Stromal cell of bone marrow (primary cell): ENCODE measurements around the gene UMAD1.

Source experiments
- DNase-seq: peaks from one replicate; pipeline ENCODE4 v3.0.0-alpha.2; 2012; ENCODE audit warnings: low read depth

Gene UMAD1

GRCh38 chr7:7764520-7765396 lies 124.2 kb downstream of the UMAD1 start:
- no peak for DNase-seq

GRCh38 chr7:7765422-7765821 lies 124.9 kb downstream of the UMAD1 start:
- DNase-seq: no peak

- DNase-seq: no peak
Measured at GRCh38 chr7:7766671-7767070, 126.1 kb downstream of the UMAD1 start.

GRCh38 chr7:7768977-7769709 lies 128.6 kb downstream of the UMAD1 start:
- no peak for DNase-seq

GRCh38 chr7:7769710-7770627 lies 129.4 kb downstream of the UMAD1 start:
- no peak for DNase-seq

- DNase-seq: no peak
Measured at GRCh38 chr7:7771452-7771851, 130.9 kb downstream of the UMAD1 start.

- DNase-seq: no peak
Measured at GRCh38 chr7:7772397-7772821, 131.9 kb downstream of the UMAD1 start.

GRCh38 chr7:7773334-7774309 lies 133.1 kb downstream of the UMAD1 start:
- DNase-seq: no peak

- no peak for DNase-seq
Measured at GRCh38 chr7:7779888-7780287, 139.3 kb downstream of the UMAD1 start.

GRCh38 chr7:7783001-7783400 lies 142.4 kb downstream of the UMAD1 start:
- no peak for DNase-seq

- no peak for DNase-seq
Measured at GRCh38 chr7:7785344-7785973, 144.9 kb downstream of the UMAD1 start.

- DNase-seq: no peak
Measured at GRCh38 chr7:7786595-7786994, 146.0 kb downstream of the UMAD1 start.

GRCh38 chr7:7789551-7789988 lies 149.0 kb downstream of the UMAD1 start:
- DNase-seq: no peak

- no peak for DNase-seq
Measured at GRCh38 chr7:7790041-7790741, 149.6 kb downstream of the UMAD1 start.

- no peak for DNase-seq
Measured at GRCh38 chr7:7791523-7791922, 151.0 kb downstream of the UMAD1 start.

GRCh38 chr7:7792056-7792455 lies 151.5 kb downstream of the UMAD1 start:
- DNase-seq: no peak

GRCh38 chr7:7793249-7793648 lies 152.7 kb downstream of the UMAD1 start:
- DNase-seq: no peak

GRCh38 chr7:7793921-7794320 lies 153.4 kb downstream of the UMAD1 start:
- DNase-seq: no peak

- DNase-seq: no peak
Measured at GRCh38 chr7:7795203-7795602, 154.7 kb downstream of the UMAD1 start.

- DNase-seq: peak; percentile 20
Measured at GRCh38 chr7:7795630-7796121, 155.1 kb downstream of the UMAD1 start.
